ENCODE measurements around the gene UGCG.
"Not testable (repeated sequence)": the region's sequence is repeated elsewhere in the genome, so short reads cannot be mapped to it uniquely, and the experiment has no call there.

The UGCG gene

GRCh38 chr9:111895996-111896941 lies at the start of gene UGCG:
TSS of gene UGCG (plus strand) at chr9:111896814. CDS start at chr9:111897216, 402 bp downstream.
- DNase-seq (ENCODE audit: low read depth in 2 of 2): peak; percentile 63 to 84

- no peak for DNase-seq (ENCODE audit: low read depth in 2 of 2)
Observed at GRCh38 chr9:111851553-111851952, 45.1 kb upstream of the UGCG start.

- no peak for DNase-seq (ENCODE audit: low read depth in 2 of 2)
Observed at GRCh38 chr9:111852291-111852690, 44.3 kb upstream of the UGCG start.

- DNase-seq (ENCODE audit: low read depth in 2 of 2): no peak
Observed at GRCh38 chr9:111853450-111853827, 43.2 kb upstream of the UGCG start.

- DNase-seq (ENCODE audit: low read depth in 2 of 2): no peak
Observed at GRCh38 chr9:111854799-111855198, 41.8 kb upstream of the UGCG start.

- DNase-seq (ENCODE audit: low read depth in 2 of 2): no peak
Observed at GRCh38 chr9:111857555-111858211, 38.9 kb upstream of the UGCG start.

GRCh38 chr9:111860443-111860842 lies 36.2 kb upstream of the UGCG start:
- DNase-seq (ENCODE audit: low read depth in 2 of 2): no peak

- no peak for DNase-seq (ENCODE audit: low read depth in 2 of 2)
Observed at GRCh38 chr9:111863636-111864035, 33.0 kb upstream of the UGCG start.

GRCh38 chr9:111866976-111867375 lies 29.6 kb upstream of the UGCG start:
- no peak for DNase-seq (ENCODE audit: low read depth in 2 of 2)

- no peak for DNase-seq (ENCODE audit: low read depth in 2 of 2)
Observed at GRCh38 chr9:111868475-111868874, 28.1 kb upstream of the UGCG start.

GRCh38 chr9:111870774-111871498 lies 25.7 kb upstream of the UGCG start:
- DNase-seq (ENCODE audit: low read depth in 2 of 2): no peak

- no peak for DNase-seq (ENCODE audit: low read depth in 2 of 2)
Observed at GRCh38 chr9:111871499-111871855, 25.1 kb upstream of the UGCG start.

- no peak for DNase-seq (ENCODE audit: low read depth in 2 of 2)
Observed at GRCh38 chr9:111872886-111873285, 23.7 kb upstream of the UGCG start.

GRCh38 chr9:111873901-111874300 lies 22.7 kb upstream of the UGCG start:
- DNase-seq (ENCODE audit: low read depth in 2 of 2): no peak

GRCh38 chr9:111874500-111874899 lies 22.1 kb upstream of the UGCG start:
- DNase-seq (ENCODE audit: low read depth in 2 of 2): no peak

GRCh38 chr9:111875291-111875690 lies 21.3 kb upstream of the UGCG start:
- not testable (repeated sequence) for DNase-seq (ENCODE audit: low read depth in 2 of 2)

- not testable (repeated sequence) for DNase-seq (ENCODE audit: low read depth in 2 of 2)
Observed at GRCh38 chr9:111875691-111876090, 20.9 kb upstream of the UGCG start.

- DNase-seq (ENCODE audit: low read depth in 2 of 2): no peak
Observed at GRCh38 chr9:111876179-111876578, 20.4 kb upstream of the UGCG start.

GRCh38 chr9:111877420-111877819 lies 19.2 kb upstream of the UGCG start:
- no peak for DNase-seq (ENCODE audit: low read depth in 2 of 2)

GRCh38 chr9:111878946-111879345 lies 17.7 kb upstream of the UGCG start:
- DNase-seq (ENCODE audit: low read depth in 2 of 2): no peak

GRCh38 chr9:111886983-111887718 lies 9.5 kb upstream of the UGCG start:
- DNase-seq (ENCODE audit: low read depth in 2 of 2): no peak

- no peak for DNase-seq (ENCODE audit: low read depth in 2 of 2)
Observed at GRCh38 chr9:111890334-111890733, 6.3 kb upstream of the UGCG start.

Measured in stimulated activated CD8-positive, alpha-beta memory T cell treated with anti-CD3 and anti-CD28 coated beads, Interleukin-7, amount 100 ng/mL, for 4 hours (primary cell).